Choroid plexus epithelial cell (primary cell): ENCODE measurements around the gene TPO.

Experiments used
- DNase-seq: peaks from one replicate; pipeline ENCODE4 v3.0.0-alpha.2; 2010; ENCODE audit warnings: low read depth
- H3K4me3 ChIP-seq: 2 replicates; pipeline ENCODE4 v1.5.1; 2011; ENCODE audit warnings: low read depth, mild to moderate bottlenecking, control low read depth, low read length, moderate library complexity
- TF ChIP-seq, protein P1 (sequence below): conservative IDR thresholded peaks from 2 replicates; pipeline ENCODE4 v1.5.1; 2011; ENCODE audit warnings: low read depth, mild to moderate bottlenecking, control low read depth, inconsistent platforms, low read length, moderate library complexity

The TPO gene

DNA sequence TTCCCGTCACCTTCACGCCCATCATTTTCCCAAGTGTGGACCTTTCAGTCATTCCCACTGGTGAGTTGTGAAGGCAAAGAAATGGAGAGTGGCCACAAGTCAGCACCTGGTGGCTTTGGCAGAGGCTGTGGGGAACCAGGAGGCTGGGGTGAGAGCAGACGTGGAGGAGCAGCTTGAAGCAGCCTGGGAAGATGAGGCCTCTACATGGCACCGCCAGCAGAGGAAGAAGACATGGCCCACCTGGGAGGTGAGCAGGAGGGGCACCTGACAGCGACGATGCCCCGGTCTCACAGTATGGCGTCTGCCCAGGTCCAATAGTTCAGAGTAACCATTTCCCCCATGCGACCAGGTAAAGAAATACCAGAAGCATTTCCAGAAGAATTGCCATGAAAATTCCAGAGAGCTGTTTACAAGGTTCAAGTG, 69.0 kb downstream of the TPO start:
- TF ChIP-seq, protein P1, sequence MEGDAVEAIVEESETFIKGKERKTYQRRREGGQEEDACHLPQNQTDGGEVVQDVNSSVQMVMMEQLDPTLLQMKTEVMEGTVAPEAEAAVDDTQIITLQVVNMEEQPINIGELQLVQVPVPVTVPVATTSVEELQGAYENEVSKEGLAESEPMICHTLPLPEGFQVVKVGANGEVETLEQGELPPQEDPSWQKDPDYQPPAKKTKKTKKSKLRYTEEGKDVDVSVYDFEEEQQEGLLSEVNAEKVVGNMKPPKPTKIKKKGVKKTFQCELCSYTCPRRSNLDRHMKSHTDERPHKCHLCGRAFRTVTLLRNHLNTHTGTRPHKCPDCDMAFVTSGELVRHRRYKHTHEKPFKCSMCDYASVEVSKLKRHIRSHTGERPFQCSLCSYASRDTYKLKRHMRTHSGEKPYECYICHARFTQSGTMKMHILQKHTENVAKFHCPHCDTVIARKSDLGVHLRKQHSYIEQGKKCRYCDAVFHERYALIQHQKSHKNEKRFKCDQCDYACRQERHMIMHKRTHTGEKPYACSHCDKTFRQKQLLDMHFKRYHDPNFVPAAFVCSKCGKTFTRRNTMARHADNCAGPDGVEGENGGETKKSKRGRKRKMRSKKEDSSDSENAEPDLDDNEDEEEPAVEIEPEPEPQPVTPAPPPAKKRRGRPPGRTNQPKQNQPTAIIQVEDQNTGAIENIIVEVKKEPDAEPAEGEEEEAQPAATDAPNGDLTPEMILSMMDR, result no peak
- DNase-seq, result no peak
- no peak overlapping the region for H3K4me3 ChIP-seq

DNA sequence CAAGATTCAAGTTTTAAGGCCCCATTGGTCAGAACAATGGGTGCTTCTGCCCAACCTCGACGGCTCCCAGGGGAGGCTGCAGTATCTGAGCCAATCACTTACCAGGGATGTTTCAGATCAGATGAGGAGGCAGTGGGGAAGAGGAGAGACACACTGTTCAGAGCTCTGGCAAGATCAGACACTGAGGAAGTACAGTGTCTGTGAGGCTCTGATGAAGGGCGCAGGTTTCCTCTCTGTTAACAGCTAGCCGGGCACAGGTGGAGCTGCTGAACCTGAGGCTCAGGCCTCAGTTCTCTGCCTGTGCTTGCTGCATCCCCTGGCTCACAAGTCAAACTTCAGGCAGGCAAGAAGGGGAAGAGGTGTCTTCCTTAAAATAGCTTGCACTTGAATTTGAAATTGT, 69.7 kb downstream of the TPO start:
- no peak overlapping the region for H3K4me3 ChIP-seq
- DNase-seq, result no peak
- TF ChIP-seq, protein P1, result no peak

DNA sequence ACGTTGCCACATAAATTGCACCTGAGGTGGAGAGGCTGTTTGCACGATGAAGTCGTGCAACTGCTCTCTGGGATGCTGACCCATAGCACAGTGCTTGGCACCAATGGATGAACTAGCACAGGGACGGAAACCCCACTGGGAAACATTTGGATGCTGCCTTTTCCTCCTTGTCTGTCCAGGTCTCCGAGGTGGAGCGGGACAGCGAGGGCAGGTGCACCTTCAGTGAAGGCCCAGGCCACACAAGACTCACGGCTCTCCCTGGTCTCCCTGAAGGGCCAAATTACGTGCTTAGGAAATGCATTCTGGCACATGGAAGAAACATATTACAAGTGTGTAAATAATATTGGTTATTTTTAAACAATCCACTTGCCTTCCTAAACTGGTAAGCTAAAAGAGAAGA, 70.3 kb downstream of the TPO start:
- DNase-seq, result no peak
- TF ChIP-seq, protein P1, result no peak
- no peak overlapping the region for H3K4me3 ChIP-seq

DNA sequence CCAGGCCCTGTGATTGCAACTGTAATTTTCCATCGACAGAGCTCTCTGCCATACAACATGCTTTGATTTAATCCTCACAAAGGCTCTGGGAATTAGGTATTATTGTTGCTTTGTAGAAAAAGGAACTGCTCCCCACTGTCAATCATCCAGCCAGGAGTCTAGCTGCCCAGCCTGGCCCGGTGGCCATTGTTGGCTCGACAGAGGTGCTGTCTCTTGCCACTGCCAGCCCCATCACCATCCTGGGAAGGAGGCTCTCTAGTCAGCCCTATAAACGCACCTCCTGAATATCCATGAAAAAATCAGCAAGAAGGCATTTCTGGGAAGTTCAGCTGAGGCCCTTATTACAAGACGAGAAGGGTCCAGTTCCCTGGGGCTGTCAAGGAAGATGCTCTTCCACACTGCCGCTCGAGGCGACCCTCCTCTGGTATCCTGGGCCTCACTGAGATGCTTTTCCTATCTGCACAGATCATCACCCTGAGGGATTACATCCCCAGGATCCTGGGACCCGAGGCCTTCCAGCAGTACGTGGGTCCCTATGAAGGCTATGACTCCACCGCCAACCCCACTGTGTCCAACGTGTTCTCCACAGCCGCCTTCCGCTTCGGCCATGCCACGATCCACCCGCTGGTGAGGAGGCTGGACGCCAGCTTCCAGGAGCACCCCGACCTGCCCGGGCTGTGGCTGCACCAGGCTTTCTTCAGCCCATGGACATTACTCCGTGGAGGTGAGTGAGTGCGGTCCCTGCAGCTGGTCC, 71.0 kb downstream of the TPO start:
- TF ChIP-seq, protein P1, result no peak
- DNase-seq, result no peak
- no peak overlapping the region for H3K4me3 ChIP-seq

DNA sequence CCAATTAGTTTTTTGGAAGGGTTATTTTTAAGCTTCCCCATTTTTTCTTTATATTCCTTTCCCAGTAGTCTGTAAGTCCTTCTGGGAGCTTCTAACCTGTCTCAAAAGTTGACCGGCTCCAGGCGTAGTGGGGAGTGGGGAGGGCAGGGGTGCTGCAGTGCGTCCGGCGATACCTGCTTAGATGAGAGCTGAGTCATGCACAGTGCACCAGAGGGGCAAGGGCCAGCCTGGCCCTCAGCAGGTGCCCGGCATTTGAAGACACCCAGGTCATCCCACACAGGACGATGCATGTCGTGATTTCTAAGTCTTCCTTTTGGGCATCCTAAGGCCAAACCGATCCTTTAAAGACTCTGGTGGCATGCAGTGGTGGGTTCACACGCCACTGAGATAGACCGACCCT, 73.4 kb downstream of the TPO start:
- TF ChIP-seq, protein P1, result no peak
- H3K4me3 ChIP-seq, result no peak overlapping the region
- no peak for DNase-seq

DNA sequence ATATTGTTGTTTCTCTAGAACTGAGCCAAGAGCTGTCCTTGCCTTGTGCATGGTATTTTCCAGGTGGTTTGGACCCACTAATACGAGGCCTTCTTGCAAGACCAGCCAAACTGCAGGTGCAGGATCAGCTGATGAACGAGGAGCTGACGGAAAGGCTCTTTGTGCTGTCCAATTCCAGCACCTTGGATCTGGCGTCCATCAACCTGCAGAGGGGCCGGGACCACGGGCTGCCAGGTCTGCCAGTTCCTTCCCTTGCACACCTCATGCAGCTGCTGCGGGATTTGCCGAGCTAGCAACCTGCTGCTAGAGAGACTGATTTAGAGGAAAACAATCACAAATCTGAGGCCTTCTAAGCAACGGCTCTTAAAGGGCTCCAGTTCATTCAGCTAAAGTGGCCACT, 74.5 kb downstream of the TPO start:
- H3K4me3 ChIP-seq, result no peak overlapping the region
- DNase-seq, result no peak
- TF ChIP-seq, protein P1, result no peak

DNA sequence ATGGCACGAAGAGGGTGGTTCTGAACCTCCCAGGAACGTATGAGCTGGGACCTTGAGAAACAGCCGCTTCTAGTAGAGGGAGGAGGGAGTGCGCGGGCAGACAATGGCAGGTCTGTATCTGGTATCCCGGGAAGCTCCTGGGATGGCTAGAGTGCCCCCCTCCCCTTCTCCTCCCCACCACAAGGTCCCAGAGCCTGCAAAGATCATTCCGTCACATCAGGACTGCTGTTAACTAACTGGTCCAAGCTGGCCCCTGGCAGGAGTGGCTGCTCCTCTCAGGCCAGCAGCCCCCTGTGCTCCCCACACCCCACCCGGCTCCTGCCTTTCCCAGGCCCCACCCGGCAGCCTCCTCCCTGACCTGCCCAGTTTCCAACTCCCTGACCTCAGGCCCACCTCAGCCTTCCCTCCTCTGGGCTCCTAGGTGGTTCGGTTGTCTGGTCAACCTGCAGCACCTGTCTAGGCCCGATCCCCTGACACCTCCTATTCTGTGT, 75.0 kb downstream of the TPO start:
- H3K4me3 ChIP-seq, result no peak overlapping the region
- DNase-seq, result no peak
- TF ChIP-seq, protein P1, result no peak
